CD14-positive monocyte (primary cell): Measurements from ENCODE around the gene DRAM2. TPM values are rescaled to one million over a fixed set of nuclear protein-coding genes. Genes with fewer than 3 reads are reported as not detected.

Source experiments
- DNase-seq, 3 donors: peaks; one replicate each; pipeline ENCODE4 v3.0.0-alpha.2; 2011 to 2022
- H2AFZ ChIP-seq: 2 replicates; pipeline ENCODE4 v1.6.0; 2012; ENCODE audit warnings: mild to moderate bottlenecking, low read depth, low read length, inconsistent platforms; ENCODE audit not compliant: insufficient read depth, poor library complexity, severe bottlenecking
- H3K27ac ChIP-seq, 2 donors: 1 replicate in 1 of 2; 2 replicates in 1 of 2; pipeline ENCODE4 v1.5.1; 2012 to 2013; ENCODE audit warnings: low read length in 2 of 2, control low read depth in 1 of 2, inconsistent platforms in 1 of 2, low read depth in 1 of 2, mild to moderate bottlenecking in 1 of 2
- H3K27me3 ChIP-seq, 2 donors: one replicate each; pipeline versions ENCODE4 v1.6.0 to v1.6.1; 2011 to 2013; ENCODE audit warnings: low read length in 2 of 2; ENCODE audit not compliant: control insufficient read depth in 2 of 2, insufficient read depth in 2 of 2
- H3K36me3 ChIP-seq, 2 donors: replicated peaks in 1 of 2; 1 replicate in 1 of 2; 2 replicates in 1 of 2; pipeline versions ENCODE4 v1.5.1 to v1.6.1; 2012 to 2013; ENCODE audit warnings: low read length in 2 of 2, control low read depth in 1 of 2, inconsistent platforms in 1 of 2, mild to moderate bottlenecking in 1 of 2; ENCODE audit not compliant: insufficient read depth in 2 of 2, control insufficient read depth in 1 of 2
- H3K4me1 ChIP-seq, 2 donors: 1 replicate in 1 of 2; 2 replicates in 1 of 2; pipeline versions ENCODE4 v1.5.1 to v1.6.1; 2012 to 2013; ENCODE audit warnings: low read length in 2 of 2, control low read depth in 1 of 2, inconsistent platforms in 1 of 2, mild to moderate bottlenecking in 1 of 2, moderate library complexity in 1 of 2; ENCODE audit not compliant: insufficient read depth in 2 of 2, control insufficient read depth in 1 of 2
- H3K4me2 ChIP-seq: replicated peaks from 2 replicates; pipeline ENCODE3; 2012; ENCODE audit warnings: low read length, moderate library complexity, mild to moderate bottlenecking; ENCODE audit not compliant: poor library complexity, severe bottlenecking; ENCODE audit errors: extremely low read depth
- H3K4me3 ChIP-seq, 3 experiments: fragments of 200-600 bp in 1 of 3; sonication (generic) in 1 of 3; replicated peaks in 1 of 3; 1 replicate in 2 of 3; 2 replicates in 1 of 3; pipeline ENCODE4 v1.5.1; 2011 to 2013; ENCODE audit warnings: low read length in 3 of 3, mild to moderate bottlenecking in 3 of 3, control low read depth in 2 of 3, low read depth in 2 of 3, inconsistent platforms in 1 of 3, moderate library complexity in 1 of 3
- H3K79me2 ChIP-seq: 2 replicates; pipeline ENCODE4 v1.6.0; 2012; ENCODE audit warnings: mild to moderate bottlenecking, control low read depth, inconsistent platforms, low read length, moderate library complexity; ENCODE audit not compliant: insufficient read depth
- H3K9ac ChIP-seq: 2 replicates; pipeline ENCODE4 v1.6.0; 2017; ENCODE audit warnings: low read length, mild to moderate bottlenecking; ENCODE audit not compliant: insufficient read depth, poor library complexity, severe bottlenecking
- H3K9me3 ChIP-seq, 2 donors: replicated peaks in 1 of 2; 1 replicate in 1 of 2; 2 replicates in 1 of 2; pipeline versions ENCODE4 v1.5.1 to v1.6.1; 2012 to 2013; ENCODE audit warnings: low read length in 2 of 2, control low read depth in 1 of 2; ENCODE audit not compliant: control insufficient read depth in 1 of 2, insufficient read depth in 1 of 2
- H4K20me1 ChIP-seq: 2 replicates; pipeline ENCODE4 v1.6.0; 2012; ENCODE audit warnings: mild to moderate bottlenecking, low read length, control low read depth, moderate library complexity; ENCODE audit not compliant: insufficient read depth
- H3K27ac Mint-ChIP-seq, 7 donors: one replicate each; pipeline ENCODE4 v1.8.0; 2020; ENCODE audit warnings: mild to moderate bottlenecking in 7 of 7, mixed read lengths in 7 of 7, moderate library complexity in 6 of 7, inconsistent platforms in 2 of 7
- H3K27me3 Mint-ChIP-seq, 3 donors: one replicate each; pipeline ENCODE4 v1.8.0; 2021 to 2022; ENCODE audit warnings: low read depth in 3 of 3, mild to moderate bottlenecking in 3 of 3, mixed read lengths in 3 of 3, moderate library complexity in 3 of 3, inconsistent platforms in 1 of 3
- H3K36me3 Mint-ChIP-seq, 2 donors: one replicate each; pipeline ENCODE4 v1.8.0; 2020; ENCODE audit warnings: mixed read lengths in 2 of 2, inconsistent platforms in 1 of 2, mild to moderate bottlenecking in 1 of 2
- H3K4me1 Mint-ChIP-seq: one replicate; pipeline ENCODE4 v1.8.0; 2020; ENCODE audit warnings: mild to moderate bottlenecking, mixed read lengths
- H3K4me3 Mint-ChIP-seq, 2 donors: one replicate each; pipeline ENCODE4 v1.8.0; 2020; ENCODE audit warnings: mild to moderate bottlenecking in 2 of 2, mixed read lengths in 2 of 2, moderate library complexity in 1 of 2
- H3K9me3 Mint-ChIP-seq, 7 donors: one replicate each; pipeline ENCODE4 v1.8.0; 2020 to 2022; ENCODE audit warnings: mixed read lengths in 7 of 7, mild to moderate bottlenecking in 6 of 7, moderate library complexity in 6 of 7, inconsistent platforms in 2 of 7
- WGBS: methylation state at CpG from one replicate; pipeline ENCODE4 v1.1.5; 2013; ENCODE audit warnings: missing lambda C conversion rate; ENCODE audit not compliant: insufficient coverage; 5-methylcytosine and 5-hydroxymethylcytosine counted together
- intact Hi-C, 2 donors: fragments of 100-400 bp; cut with micrococcal nuclease; formaldehyde crosslinking; loops; one replicate each; pipeline versions ENCODE4 v1.15.0 to v1.15.1; 2023
- polyA plus RNA-seq, 3 donors: library from polyadenylated mRNA; depleted of rRNA in 1 of 3; unstranded in 2 of 3; stranded (reverse) in 1 of 3; fragments of 300-500 nt in 2 of 3; fragments of >200 nt in 1 of 3; fragmentation: Illumina TruSeq in 2 of 3; gene quantifications; 1 replicate in 2 of 3; 2 replicates in 1 of 3; pipeline ENCODE4 v1.2.3, GENCODE V29; 2012 to 2021
- TF ChIP-seq, protein P1 (sequence below): fragments of 200-600 bp; IDR thresholded peaks from one replicate; pipeline ENCODE4 v1.8.0; 2022; ENCODE audit warnings: antibody characterized with exemption, mild to moderate bottlenecking

Gene DRAM2
- polyA plus RNA-seq, 3 donors, result 85.9 to 204 (median 190) TPM

DNA sequence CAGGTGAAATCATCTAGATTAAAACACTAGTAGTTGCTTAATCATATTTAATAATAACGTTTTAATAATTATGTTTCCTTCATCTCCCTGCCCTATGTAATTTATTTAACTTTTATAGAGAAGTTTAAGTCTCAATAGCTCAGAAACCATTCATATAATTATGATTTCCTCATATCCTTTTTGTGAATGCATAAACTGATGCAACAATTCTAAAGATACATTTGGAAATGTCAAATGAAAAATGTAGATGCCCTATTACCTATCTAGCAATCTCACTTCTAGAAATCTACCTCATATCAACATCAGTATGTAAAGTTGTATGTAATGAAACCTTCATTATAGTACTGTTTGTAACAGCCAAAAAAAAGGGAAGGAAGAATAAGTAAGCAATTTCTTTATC, 10.5 kb downstream of the DRAM2 start:
- H3K27ac Mint-ChIP-seq, result peak overlapping the region; percentile 88 to 93 (median 91)
- Histone ChIP-seq H3K4me3 (peak overlapping the region in 1 of 3 experiments; percentile 59), H3K9me3 (no peaks in the 10 kb centered on the region), H3K27ac (peak overlapping the region in 1 of 2 donors; percentile 82), H3K4me1 (peaks cover 58 to 76% of the 10 kb centered on the region in 2 donors), H3K4me2 (peak overlapping the region; percentile 74), H4K20me1 (no peaks in the 10 kb centered on the region), H3K27me3 (no peaks in the 10 kb centered on the region), H3K36me3 (peaks cover 20 to 27% of the 10 kb centered on the region in 2 donors), H2AFZ (no peak overlapping the region), H3K9ac (no peak overlapping the region), H3K79me2 (peaks cover 48% of the 10 kb centered on the region)
- peaks cover 0 to 2% (median 2%) of the 10 kb centered on the region in 3 donors for H3K27me3 Mint-ChIP-seq
- WGBS, result no CpG with 5 or more reads among the region's 1 CpG
- H3K9me3 Mint-ChIP-seq, result peaks cover 0 to 5% (median 2%) of the 10 kb centered on the region in 7 donors
- peaks cover 67% of the 10 kb centered on the region for H3K4me1 Mint-ChIP-seq
- H3K4me3 Mint-ChIP-seq, result no peak overlapping the region
- TF ChIP-seq, protein P1, sequence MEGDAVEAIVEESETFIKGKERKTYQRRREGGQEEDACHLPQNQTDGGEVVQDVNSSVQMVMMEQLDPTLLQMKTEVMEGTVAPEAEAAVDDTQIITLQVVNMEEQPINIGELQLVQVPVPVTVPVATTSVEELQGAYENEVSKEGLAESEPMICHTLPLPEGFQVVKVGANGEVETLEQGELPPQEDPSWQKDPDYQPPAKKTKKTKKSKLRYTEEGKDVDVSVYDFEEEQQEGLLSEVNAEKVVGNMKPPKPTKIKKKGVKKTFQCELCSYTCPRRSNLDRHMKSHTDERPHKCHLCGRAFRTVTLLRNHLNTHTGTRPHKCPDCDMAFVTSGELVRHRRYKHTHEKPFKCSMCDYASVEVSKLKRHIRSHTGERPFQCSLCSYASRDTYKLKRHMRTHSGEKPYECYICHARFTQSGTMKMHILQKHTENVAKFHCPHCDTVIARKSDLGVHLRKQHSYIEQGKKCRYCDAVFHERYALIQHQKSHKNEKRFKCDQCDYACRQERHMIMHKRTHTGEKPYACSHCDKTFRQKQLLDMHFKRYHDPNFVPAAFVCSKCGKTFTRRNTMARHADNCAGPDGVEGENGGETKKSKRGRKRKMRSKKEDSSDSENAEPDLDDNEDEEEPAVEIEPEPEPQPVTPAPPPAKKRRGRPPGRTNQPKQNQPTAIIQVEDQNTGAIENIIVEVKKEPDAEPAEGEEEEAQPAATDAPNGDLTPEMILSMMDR, result no peak
- intact Hi-C loops, result no loop called here
- DNase-seq, result peak in 1 of 3 donors; percentile 34
- H3K36me3 Mint-ChIP-seq, result peaks cover 47 to 61% of the 10 kb centered on the region in 2 donors

DNA sequence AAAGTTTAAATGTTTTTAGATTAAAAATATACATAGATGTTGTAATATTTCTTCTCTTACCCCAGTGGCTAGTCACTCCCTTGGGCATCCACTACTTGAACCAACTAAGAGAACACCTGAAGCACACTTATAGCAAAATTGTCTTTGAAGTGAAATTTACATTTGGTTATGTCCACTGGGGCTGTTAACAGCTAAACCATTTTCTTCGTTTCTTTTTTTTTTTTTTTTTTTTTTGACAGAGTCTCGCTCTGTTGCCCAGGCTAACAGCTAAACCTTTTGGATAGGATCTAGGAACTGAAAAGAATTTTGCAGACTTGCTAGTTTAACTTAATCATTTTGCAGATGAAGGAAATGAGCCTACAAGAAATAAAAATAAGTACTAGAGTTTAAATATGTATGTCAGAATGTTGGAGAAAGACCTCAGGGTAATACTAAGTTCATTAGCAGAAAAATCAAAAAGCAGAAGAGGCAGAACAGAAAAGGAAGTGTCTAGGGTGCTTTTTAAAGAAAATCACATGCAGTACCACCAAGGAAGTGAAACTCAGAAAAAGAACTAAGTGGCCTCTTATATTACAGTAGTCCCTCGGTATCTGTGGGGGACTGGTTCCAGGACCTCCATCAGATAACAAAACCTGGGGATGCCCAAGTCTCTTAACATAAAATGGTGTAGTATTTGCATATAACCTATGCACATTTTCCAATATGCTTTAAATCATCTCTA, 11.8 kb downstream of the DRAM2 start:
- Mint-ChIP-seq H3K4me1 (peaks cover 67% of the 10 kb centered on the region), H3K27me3 (peaks cover 0 to 2% (median 2%) of the 10 kb centered on the region in 3 donors), H3K4me3 (peak overlapping the region; percentile 51 to 71), H3K27ac (peak overlapping the region; percentile 88 to 96 (median 92)), H3K9me3 (peaks cover 0 to 5% (median 2%) of the 10 kb centered on the region in 7 donors), H3K36me3 (peaks cover 57 to 74% of the 10 kb centered on the region in 2 donors)
- H3K9ac ChIP-seq, result peak overlapping the region; percentile 5
- intact Hi-C loops, result no loop called here
- peak overlapping the region in 2 of 3 experiments; percentile 11 to 59 for H3K4me3 ChIP-seq
- H3K4me2 ChIP-seq, result peak overlapping the region; percentile 74
- H3K27ac ChIP-seq, result peak overlapping the region in 1 of 2 donors; percentile 82
- peaks cover 48% of the 10 kb centered on the region for H3K79me2 ChIP-seq
- TF ChIP-seq, protein P1, result no peak
- H4K20me1 ChIP-seq, result no peaks in the 10 kb centered on the region
- H3K27me3 ChIP-seq, result no peaks in the 10 kb centered on the region
- WGBS, result no CpG with 5 or more reads among the region's 3 CpGs
- H3K4me1 ChIP-seq, result peaks cover 49 to 69% of the 10 kb centered on the region in 2 donors
- no peak overlapping the region for H2AFZ ChIP-seq
- H3K36me3 ChIP-seq, result peaks cover 29 to 40% of the 10 kb centered on the region in 2 donors
- DNase-seq, result peak; percentile 59 to 84 (median 78)
- no peaks in the 10 kb centered on the region for H3K9me3 ChIP-seq
